Calu3 (cell line): Measurements from ENCODE around the gene SHLD3. TPM values are rescaled to one million over a fixed set of nuclear protein-coding genes. Genes with fewer than 3 reads are reported as not detected.

Experiments used
- BruUV-seq: library from RNA; stranded (reverse); fragments of 400-500 nt; replicated peaks from 2 replicates; lab custom pipeline; 2021; lab: Mats Ljungman, UMichigan
- CTCF ChIA-PET: fragments of 300-600 bp; sonication (Branson Sonifier 250); formaldehyde crosslinking; loops from one replicate; lab custom pipeline; 2022; ENCODE audit warnings: antibody characterized with exemption; lab: Charles Lee
- DNase-seq: peaks from one replicate; pipeline ENCODE4 v3.0.0; 2022
- H3K27ac Mint-ChIP-seq: one replicate; pipeline ENCODE4 v1.8.0; 2022; ENCODE audit warnings: mixed read lengths; ENCODE audit not compliant: unreplicated experiment
- H3K27me3 Mint-ChIP-seq: one replicate; pipeline ENCODE4 v1.8.0; 2022; ENCODE audit warnings: mixed read lengths; ENCODE audit not compliant: unreplicated experiment
- H3K36me3 Mint-ChIP-seq: one replicate; pipeline ENCODE4 v1.8.0; 2022; ENCODE audit warnings: mild to moderate bottlenecking, moderate library complexity, mixed read lengths; ENCODE audit not compliant: insufficient read depth, unreplicated experiment
- H3K4me1 Mint-ChIP-seq: one replicate; pipeline ENCODE4 v1.8.0; 2022; ENCODE audit warnings: mild to moderate bottlenecking, low read depth, mixed read lengths; ENCODE audit not compliant: unreplicated experiment
- H3K4me3 Mint-ChIP-seq: one replicate; pipeline ENCODE4 v1.8.0; 2022; ENCODE audit warnings: mild to moderate bottlenecking, low read depth, moderate library complexity, mixed read lengths; ENCODE audit not compliant: unreplicated experiment
- H3K9me3 Mint-ChIP-seq: one replicate; pipeline ENCODE4 v1.8.0; 2022; ENCODE audit warnings: low read depth, mixed read lengths; ENCODE audit not compliant: unreplicated experiment
- intact Hi-C: fragments of 100-400 bp; cut with micrococcal nuclease; formaldehyde crosslinking; loops from one replicate; pipeline ENCODE4 v1.10.0; 2022; ENCODE audit not compliant: unreplicated experiment
- total RNA-seq: library from RNA; stranded (reverse); gene quantifications from 2 replicates; pipeline ENCODE4 v1.2.3, GENCODE V29; 2022
- TF ChIP-seq, protein P1 (sequence below): fragments of 200-600 bp; IDR thresholded peaks from one replicate; pipeline ENCODE4 v1.8.0; 2022; ENCODE audit warnings: antibody characterized with exemption; ENCODE audit not compliant: unreplicated experiment

The SHLD3 gene
- total RNA-seq, 1 experiment from 2014 or later: 4.5 TPM

DNA sequence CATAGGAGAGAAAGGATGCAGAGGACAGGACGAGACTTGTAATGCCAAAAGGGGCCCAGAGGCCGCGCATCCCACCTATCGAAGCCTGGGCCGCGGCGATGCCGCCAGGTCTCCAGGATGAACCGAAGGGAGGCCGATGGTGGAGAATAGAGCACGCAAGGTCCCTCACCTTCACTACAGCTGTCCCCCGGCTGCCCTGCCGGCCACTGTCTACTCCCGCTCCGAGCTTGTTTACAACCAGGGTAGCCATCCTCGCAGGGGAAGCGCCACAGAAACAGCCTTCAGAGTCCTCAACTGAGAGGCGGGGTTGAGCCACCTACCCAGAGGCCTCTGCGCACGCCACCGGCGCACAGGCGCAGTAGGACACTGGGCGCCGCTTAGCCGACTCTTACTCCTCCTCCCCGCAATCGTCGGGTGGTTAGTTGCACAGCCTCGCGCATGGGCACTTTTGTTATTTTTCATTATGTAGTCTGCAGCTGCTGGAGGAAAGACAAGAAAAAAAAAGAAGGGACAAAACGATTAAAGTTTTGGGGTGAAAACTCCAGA lies 729 bp upstream of the SHLD3 start, which contains the start of gene TRIM23:
TRIM23 (minus strand) TSS at position 309 of the 546 bp plus-strand sequence; CDS start at position 250, 59 bp downstream.
- Mint-ChIP-seq H3K36me3 (peaks cover 28% of the 10 kb centered on the region), H3K4me1 (no peaks in the 10 kb centered on the region), H3K4me3 (peak within 1 kb of the TSS; percentile 99), H3K27ac (peak within 1 kb of the TSS; percentile 98), H3K27me3 (no peaks in the 10 kb centered on the region), H3K9me3 (no peaks in the 10 kb centered on the region)
- BruUV-seq: no TSS peak
- TF ChIP-seq, protein P1, sequence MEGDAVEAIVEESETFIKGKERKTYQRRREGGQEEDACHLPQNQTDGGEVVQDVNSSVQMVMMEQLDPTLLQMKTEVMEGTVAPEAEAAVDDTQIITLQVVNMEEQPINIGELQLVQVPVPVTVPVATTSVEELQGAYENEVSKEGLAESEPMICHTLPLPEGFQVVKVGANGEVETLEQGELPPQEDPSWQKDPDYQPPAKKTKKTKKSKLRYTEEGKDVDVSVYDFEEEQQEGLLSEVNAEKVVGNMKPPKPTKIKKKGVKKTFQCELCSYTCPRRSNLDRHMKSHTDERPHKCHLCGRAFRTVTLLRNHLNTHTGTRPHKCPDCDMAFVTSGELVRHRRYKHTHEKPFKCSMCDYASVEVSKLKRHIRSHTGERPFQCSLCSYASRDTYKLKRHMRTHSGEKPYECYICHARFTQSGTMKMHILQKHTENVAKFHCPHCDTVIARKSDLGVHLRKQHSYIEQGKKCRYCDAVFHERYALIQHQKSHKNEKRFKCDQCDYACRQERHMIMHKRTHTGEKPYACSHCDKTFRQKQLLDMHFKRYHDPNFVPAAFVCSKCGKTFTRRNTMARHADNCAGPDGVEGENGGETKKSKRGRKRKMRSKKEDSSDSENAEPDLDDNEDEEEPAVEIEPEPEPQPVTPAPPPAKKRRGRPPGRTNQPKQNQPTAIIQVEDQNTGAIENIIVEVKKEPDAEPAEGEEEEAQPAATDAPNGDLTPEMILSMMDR: no peak
- intact Hi-C loops: loop anchor here (1.0 kb wide), 1 partner anchor 13 kb away; no protein-coding TSS in a partner anchor
- CTCF ChIA-PET: interaction anchor here (0.6 to 0.9 kb wide), 2 partner anchors 12 to 669 kb away, joined by 3 to 7 read pairs; no protein-coding TSS in a partner anchor
- peak; percentile 89 for DNase-seq

DNA sequence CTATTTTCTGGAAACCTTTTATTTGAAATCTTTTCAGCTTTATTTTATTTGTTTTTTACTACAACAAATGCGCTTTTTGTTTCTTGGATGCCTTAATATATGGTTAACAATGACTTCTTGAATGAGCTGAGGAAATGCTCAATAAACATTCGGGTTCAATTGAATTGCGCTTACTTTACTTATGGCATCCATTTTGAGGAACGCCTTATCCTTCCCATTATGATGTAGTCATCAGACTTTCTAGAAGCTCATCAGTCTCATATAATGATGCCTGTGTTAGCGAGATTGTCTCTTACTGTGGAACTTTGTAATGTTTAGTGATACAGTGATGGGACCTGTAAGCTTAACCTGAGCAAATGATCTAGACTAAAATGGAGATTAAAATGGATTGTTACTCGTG lies 916 bp downstream of the SHLD3 start:
- CTCF ChIA-PET: interaction anchor here (1.4 kb wide), 1 partner anchor 14 kb away, joined by 5 read pairs; no protein-coding TSS in a partner anchor
- peak overlapping the region; percentile 99 for H3K4me3 Mint-ChIP-seq
- no peaks in the 10 kb centered on the region for H3K27me3 Mint-ChIP-seq
- peak overlapping the region; percentile 98 for H3K27ac Mint-ChIP-seq
- no TSS peak for BruUV-seq
- peaks cover 28% of the 10 kb centered on the region for H3K36me3 Mint-ChIP-seq
- intact Hi-C loops: no loop called here
- no peak for DNase-seq
- no peaks in the 10 kb centered on the region for H3K9me3 Mint-ChIP-seq
- TF ChIP-seq, protein P1: no peak
- no peaks in the 10 kb centered on the region for H3K4me1 Mint-ChIP-seq

DNA sequence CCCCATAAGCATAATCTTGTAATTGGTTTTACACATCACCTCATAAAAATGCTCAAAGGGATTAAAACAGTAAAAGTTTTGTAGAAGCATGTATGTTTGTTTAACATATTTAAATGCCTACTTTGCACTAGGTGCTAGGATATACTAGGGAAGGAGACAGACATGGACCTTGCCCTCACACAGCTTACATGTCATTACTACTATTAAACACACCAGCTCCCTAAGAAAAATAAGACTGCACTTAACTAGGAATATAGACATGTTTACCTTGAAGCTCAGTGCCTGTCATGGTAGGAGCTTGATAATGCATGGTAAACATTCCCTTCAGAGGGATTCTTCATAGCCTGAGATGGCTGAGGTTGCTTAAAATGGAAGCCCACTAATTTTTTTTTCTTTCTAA lies 6.2 kb downstream of the SHLD3 start:
- BruUV-seq: no TSS peak
- Mint-ChIP-seq H3K4me3 (no peak overlapping the region), H3K36me3 (no peaks in the 10 kb centered on the region), H3K9me3 (no peaks in the 10 kb centered on the region), H3K27me3 (no peaks in the 10 kb centered on the region), H3K27ac (no peak overlapping the region), H3K4me1 (no peaks in the 10 kb centered on the region)
- DNase-seq: no peak
- intact Hi-C loops: no loop called here
- CTCF ChIA-PET: no interaction called here
- TF ChIP-seq, protein P1: no peak

DNA sequence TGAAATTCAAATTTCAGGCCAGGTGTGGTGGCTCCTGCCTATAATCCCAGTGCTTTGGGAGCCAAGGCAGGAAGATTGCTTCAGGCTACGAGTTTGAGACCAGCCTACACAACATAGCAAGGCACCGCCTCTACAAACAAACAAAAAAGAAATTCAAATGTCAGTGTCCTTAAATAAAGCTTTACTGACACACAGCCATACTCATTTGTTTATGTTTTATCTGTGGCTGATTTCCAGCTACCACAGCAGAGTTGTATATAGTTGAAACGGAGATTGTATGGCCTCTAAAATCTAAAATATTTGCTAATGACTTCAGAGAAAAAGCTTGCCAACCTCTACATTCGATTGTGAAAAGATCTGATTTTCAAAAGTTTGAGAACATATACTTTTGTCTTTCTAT lies 15.4 kb downstream of the SHLD3 start:
- intact Hi-C loops: no loop called here
- no peaks in the 10 kb centered on the region for H3K27me3 Mint-ChIP-seq
- peaks cover 2% of the 10 kb centered on the region for H3K9me3 Mint-ChIP-seq
- peaks cover 4% of the 10 kb centered on the region for H3K36me3 Mint-ChIP-seq
- no peak for DNase-seq
- TF ChIP-seq, protein P1: no peak
- BruUV-seq: no TSS peak
- no peak overlapping the region for H3K27ac Mint-ChIP-seq
- H3K4me1 Mint-ChIP-seq: no peaks in the 10 kb centered on the region
- CTCF ChIA-PET: no interaction called here
- no peak overlapping the region for H3K4me3 Mint-ChIP-seq
